Astrocyte (in vitro differentiated cells and primary cell): ENCODE data around the gene SIRT2. TPM values are rescaled to one million over a fixed set of nuclear protein-coding genes. Genes with fewer than 3 reads are reported as not detected.
A peak's percentile ranks its signal among the peaks of the same experiment; 100 is the strongest.
"Not testable (repeated sequence)": the region's sequence is repeated elsewhere in the genome, so short reads cannot be mapped to it uniquely, and the experiment has no call there.

Source experiments
- DNase-seq: peaks from one replicate; pipeline ENCODE4 v3.0.0-alpha.2; 2010; ENCODE audit warnings: low read depth
- FAIRE-seq: peaks from 2 replicates; lab custom pipeline; 2011; peaks lifted over from hg19 to GRCh38; lab: Jason Lieb, UNC
- H2AFZ ChIP-seq: 2 replicates; pipeline ENCODE4 v1.6.0; 2012; ENCODE audit warnings: low read depth, low read length, inconsistent platforms
- H3K27ac ChIP-seq: 2 replicates; pipeline ENCODE4 v1.5.1; 2011; ENCODE audit warnings: low read depth, low read length, inconsistent platforms
- H3K27me3 ChIP-seq: 2 replicates; pipeline ENCODE4 v1.6.0; 2011; ENCODE audit warnings: low read length, inconsistent platforms; ENCODE audit not compliant: insufficient read depth
- H3K36me3 ChIP-seq: 2 replicates; pipeline ENCODE4 v1.5.1; 2011; ENCODE audit warnings: low read length, inconsistent platforms; ENCODE audit not compliant: insufficient read depth
- H3K4me1 ChIP-seq: 2 replicates; pipeline ENCODE4 v1.5.1; 2011; ENCODE audit warnings: low read length, inconsistent platforms; ENCODE audit not compliant: insufficient read depth
- H3K4me2 ChIP-seq: 2 replicates; pipeline ENCODE4 v1.6.0; 2012; ENCODE audit warnings: low read length, inconsistent platforms
- H3K4me3 ChIP-seq: 2 replicates; pipeline ENCODE4 v1.5.1; 2011; ENCODE audit warnings: low read depth, mild to moderate bottlenecking, low read length, inconsistent platforms; ENCODE audit not compliant: insufficient read depth
- H3K79me2 ChIP-seq: 2 replicates; pipeline ENCODE4 v1.6.0; 2012; ENCODE audit warnings: mild to moderate bottlenecking, low read length, inconsistent platforms; ENCODE audit not compliant: insufficient read depth
- H3K9ac ChIP-seq: 2 replicates; pipeline ENCODE4 v1.6.0; 2012; ENCODE audit warnings: mild to moderate bottlenecking, low read length, inconsistent platforms
- H3K9me3 ChIP-seq: 2 replicates; pipeline ENCODE4 v1.5.1; 2012; ENCODE audit warnings: low read depth, mild to moderate bottlenecking, low read length, inconsistent platforms; ENCODE audit not compliant: insufficient read depth
- H4K20me1 ChIP-seq: 2 replicates; pipeline ENCODE4 v1.6.0; 2012; ENCODE audit warnings: low read length, inconsistent platforms; ENCODE audit not compliant: insufficient read depth
- H3K27ac Mint-ChIP-seq: one replicate; pipeline ENCODE4 v1.8.0; 2021; ENCODE audit warnings: mild to moderate bottlenecking, mixed read lengths; ENCODE audit not compliant: unreplicated experiment
- H3K27me3 Mint-ChIP-seq: one replicate; pipeline ENCODE4 v1.8.0; 2021; ENCODE audit warnings: low read depth, mixed read lengths; ENCODE audit not compliant: unreplicated experiment
- H3K36me3 Mint-ChIP-seq: one replicate; pipeline ENCODE4 v1.8.0; 2021; ENCODE audit warnings: low read depth, mixed read lengths; ENCODE audit not compliant: unreplicated experiment
- H3K4me1 Mint-ChIP-seq: one replicate; pipeline ENCODE4 v1.8.0; 2021; ENCODE audit warnings: low read depth, mixed read lengths; ENCODE audit not compliant: unreplicated experiment
- H3K4me3 Mint-ChIP-seq: one replicate; pipeline ENCODE4 v1.8.0; 2021; ENCODE audit warnings: mild to moderate bottlenecking, moderate library complexity, mixed read lengths; ENCODE audit not compliant: unreplicated experiment
- H3K9me3 Mint-ChIP-seq: one replicate; pipeline ENCODE4 v1.8.0; 2021; ENCODE audit warnings: mild to moderate bottlenecking, mixed read lengths; ENCODE audit not compliant: unreplicated experiment
- CTCF ChIP-seq: IDR thresholded peaks from 2 replicates; pipeline ENCODE4 v1.5.1; 2011; ENCODE audit warnings: low read depth, mild to moderate bottlenecking, inconsistent platforms, low read length, moderate library complexity; ENCODE audit not compliant: insufficient read depth
- EZH2 ChIP-seq: IDR thresholded peaks from 2 replicates; pipeline ENCODE4 v1.6.1; 2012; ENCODE audit warnings: mild to moderate bottlenecking, low read length, inconsistent platforms; ENCODE audit not compliant: insufficient read depth
- total RNA-seq: library from RNA; stranded (reverse); gene quantifications from 2 replicates; pipeline ENCODE4 v1.2.1, GENCODE V29; 2021

SIRT2 gene
- total RNA-seq, 1 donor from 2014 or later, result 35.7 TPM

DNA sequence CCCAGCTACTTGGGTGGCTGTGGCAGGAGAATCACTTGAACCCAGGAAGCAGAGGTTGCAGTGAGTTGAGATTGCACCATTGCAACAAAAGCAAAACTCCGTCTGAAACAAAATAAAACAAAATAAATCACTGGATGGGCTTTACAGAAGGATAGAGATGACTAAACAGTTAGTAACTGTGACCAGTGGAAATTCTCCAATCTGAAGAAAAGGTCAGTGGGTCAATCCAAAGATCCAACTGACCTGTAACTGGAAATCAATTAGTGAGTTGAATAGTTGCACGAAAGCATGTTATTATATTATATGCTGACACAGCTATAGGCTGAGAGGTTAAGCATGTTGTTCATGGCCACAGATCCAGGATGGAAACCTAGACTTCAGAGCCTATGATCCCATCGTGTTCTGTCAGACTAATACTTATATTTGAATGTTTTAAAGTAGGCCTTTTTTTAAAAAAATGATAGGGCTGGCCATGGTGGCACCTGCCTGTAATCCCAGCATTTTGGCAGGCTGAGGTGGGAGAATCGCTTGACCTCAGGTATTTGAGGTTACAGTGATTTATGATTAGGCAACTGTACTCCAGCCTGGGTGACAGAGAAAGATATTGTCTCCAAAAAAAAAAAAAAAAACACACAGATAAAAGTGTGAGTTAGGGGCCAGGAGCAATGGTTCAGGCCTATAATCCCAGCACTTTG is 69.2 kb downstream of the SIRT2 start:
- H3K4me2 ChIP-seq, result peak overlapping the region; percentile 89
- TF ChIP-seq EZH2 (no peak), CTCF (no peak)
- Mint-ChIP-seq H3K36me3 (peaks cover 17% of the 10 kb centered on the region), H3K27ac (peak overlapping the region; percentile 91), H3K4me3 (peak overlapping the region; percentile 78), H3K9me3 (no peaks in the 10 kb centered on the region), H3K4me1 (peaks cover 11% of the 10 kb centered on the region), H3K27me3 (no peaks in the 10 kb centered on the region)
- no peaks in the 10 kb centered on the region for H3K36me3 ChIP-seq
- H4K20me1 ChIP-seq, result no peaks in the 10 kb centered on the region
- no peak overlapping the region for H3K27ac ChIP-seq
- H3K4me3 ChIP-seq, result no peak overlapping the region
- no peaks in the 10 kb centered on the region for H3K27me3 ChIP-seq
- no peaks in the 10 kb centered on the region for H3K9me3 ChIP-seq
- no peaks in the 10 kb centered on the region for H3K79me2 ChIP-seq
- peaks cover 25% of the 10 kb centered on the region for H3K4me1 ChIP-seq
- FAIRE-seq, result no peak
- H3K9ac ChIP-seq, result no peak overlapping the region
- DNase-seq, result peak; percentile 20
- no peak overlapping the region for H2AFZ ChIP-seq

GRCh38 chr19:38829203-38829602 is 70.2 kb downstream of the SIRT2 start:
- H2AFZ ChIP-seq, H3K4me3 Mint-ChIP-seq: not testable (repeated sequence)

More at GRCh38 chr19:38829203-38829602, 70.2 kb downstream of the SIRT2 start:
- H4K20me1 ChIP-seq, H3K27me3 ChIP-seq, H3K27ac ChIP-seq, FAIRE-seq, DNase-seq, H3K4me3 ChIP-seq, H3K9me3 Mint-ChIP-seq, H3K27ac Mint-ChIP-seq, H3K36me3 ChIP-seq, H3K9ac ChIP-seq, H3K4me2 ChIP-seq, H3K27me3 Mint-ChIP-seq, H3K79me2 ChIP-seq, H3K9me3 ChIP-seq: not testable (repeated sequence)
- peaks cover 25% of the 10 kb centered on the region for H3K4me1 ChIP-seq
- Mint-ChIP-seq H3K4me1 (peaks cover 11% of the 10 kb centered on the region), H3K36me3 (peaks cover 17% of the 10 kb centered on the region)

Other genes starting within 250 kb of the SIRT2 start
- gene CAPN12, start 155.1 kb downstream of the SIRT2 start, total RNA-seq, result 4.6 and 6.0 TPM in 2 replicates
- gene LGALS7, start 126.1 kb downstream of the SIRT2 start, total RNA-seq, result not detected in 2 replicates
- gene LGALS7B, start 110.4 kb downstream of the SIRT2 start, total RNA-seq, result not detected in 2 replicates
- gene LGALS4, start 86.7 kb downstream of the SIRT2 start, total RNA-seq, result 0.32 TPM in 1 of 2 replicates, not detected in the other
- gene ECH1, start 67.8 kb downstream of the SIRT2 start, total RNA-seq, result 51.4 and 53.3 TPM in 2 replicates
- gene HNRNPL, start 49.6 kb downstream of the SIRT2 start, total RNA-seq, result 285 and 314 TPM in 2 replicates
- 0.91 and 1.3 TPM in 2 replicates for gene RINL, start 21.3 kb downstream of the SIRT2 start, total RNA-seq
- gene NFKBIB, start 351 bp upstream of the SIRT2 start, total RNA-seq, result 19.3 and 21.7 TPM in 2 replicates
- gene CCER2, start 12.6 kb upstream of the SIRT2 start, total RNA-seq, result 0.36 and 0.89 TPM in 2 replicates
- 21.1 and 24.8 TPM in 2 replicates for gene SARS2, start 31.1 kb upstream of the SIRT2 start, total RNA-seq
- 57.5 and 59.5 TPM in 2 replicates for gene MRPS12, start 31.3 kb upstream of the SIRT2 start, total RNA-seq
- gene FBXO17, start 76.1 kb upstream of the SIRT2 start, total RNA-seq, result 14.7 and 15.9 TPM in 2 replicates
- 4.1 and 7.1 TPM in 2 replicates for gene FBXO27, start 132.9 kb upstream of the SIRT2 start, total RNA-seq
- not detected in 2 replicates for gene ACP7, start 184.8 kb upstream of the SIRT2 start, total RNA-seq
- gene PAK4, start 226.2 kb upstream of the SIRT2 start, total RNA-seq, result 48.0 and 51.1 TPM in 2 replicates